Transverse colon (tissue), 4 donors: Measurements from ENCODE around the gene PKD2. TPM values are rescaled to one million over a fixed set of nuclear protein-coding genes. Genes with fewer than 3 reads are reported as not detected.

ENCODE experiments used
- DNase-seq: peaks from one replicate; pipeline ENCODE4 v3.0.0-alpha.2; 2019
- H3K27ac ChIP-seq, 4 donors: fragments of 200-600 bp; sonication (generic); 2 replicates each; pipeline ENCODE4 v1.5.1; 2016 to 2018; ENCODE audit warnings: inconsistent platforms in 4 of 4
- H3K27me3 ChIP-seq: fragments of 200-600 bp; sonication (generic); 2 replicates; pipeline ENCODE4 v1.5.1; 2017; ENCODE audit warnings: inconsistent platforms
- H3K36me3 ChIP-seq, 4 donors: fragments of 200-600 bp; sonication (generic); 2 replicates each; pipeline ENCODE4 v1.5.1; 2017 to 2019; ENCODE audit warnings: inconsistent platforms in 4 of 4
- H3K4me1 ChIP-seq, 4 donors: fragments of 200-600 bp; sonication (generic); 2 replicates each; pipeline ENCODE4 v1.5.1; 2017 to 2020; ENCODE audit warnings: inconsistent platforms in 4 of 4
- H3K4me3 ChIP-seq, 4 donors: fragments of 200-600 bp; sonication (generic); 1 replicate in 1 of 4; 2 replicates in 3 of 4; pipeline versions ENCODE4 v1.5.1 to v1.6.1; 2017 to 2019; ENCODE audit warnings: inconsistent platforms in 4 of 4
- H3K9me3 ChIP-seq, 2 donors: fragments of 200-600 bp; sonication (generic); 2 replicates each; pipeline ENCODE4 v1.5.1; 2017 to 2019; ENCODE audit warnings: inconsistent platforms in 2 of 2
- CTCF ChIP-seq, 5 experiments: fragments of 200-600 bp in 3 of 5; fragments of 450-650 bp in 2 of 5; sonication (generic) in 3 of 5; IDR thresholded peaks; 1 replicate in 2 of 5; 2 replicates in 3 of 5; pipeline ENCODE4 v1.5.1; 2016 to 2017; ENCODE audit warnings: antibody characterized with exemption in 5 of 5, inconsistent platforms in 3 of 5, mild to moderate bottlenecking in 2 of 5, moderate library complexity in 1 of 5
- EP300 ChIP-seq: sonication (generic); formaldehyde crosslinking; IDR thresholded peaks from one replicate; pipeline ENCODE4 v1.6.1; 2017; ENCODE audit warnings: antibody characterized with exemption, low read depth
- POLR2A ChIP-seq: fragments of 450-650 bp; IDR thresholded peaks from one replicate; pipeline ENCODE4 v1.6.1; 2016; ENCODE audit warnings: antibody characterized with exemption, mild to moderate bottlenecking, moderate library complexity
- POLR2AphosphoS5 ChIP-seq, 3 donors: sonication (generic); formaldehyde crosslinking; IDR thresholded peaks; one replicate each; pipeline ENCODE4 v1.6.1; 2016; ENCODE audit warnings: antibody characterized with exemption in 3 of 3
- WGBS, 2 donors: methylation state at CpG; one replicate each; pipeline ENCODE4 v1.1.5; 2018; ENCODE audit warnings: low coverage in 1 of 2; 5-methylcytosine and 5-hydroxymethylcytosine counted together
- in situ Hi-C, 4 donors: fragments of 200-750 bp; cut with MboI; loops; one replicate each; pipeline versions ENCODE4 v1.15.0 to v1.15.1; 2017; ENCODE audit warnings: low sequenced_read_pairs in 3 of 4, low pct_ligation_motif_present in 1 of 4, low pct_unique_long_range_greater_than_20kb in 1 of 4
- intact Hi-C: fragments of 100-400 bp; cut with DNase I; formaldehyde crosslinking; loops from one replicate; pipeline ENCODE4 v1.15.1; 2023; ENCODE audit warnings: low total_unique reads
- total RNA-seq, 4 donors: library from RNA; depleted of rRNA; stranded (reverse); fragments of >200 nt; gene quantifications; one replicate each; pipeline ENCODE4 v1.1.0, GENCODE V29; 2016

PKD2 gene
- total RNA-seq, 4 donors from 2014 or later = 15.7 to 48.0 (median 21.5) TPM

GRCh38 chr4:88075336-88075735 lies 67.9 kb downstream of the PKD2 start:
- TF ChIP-seq POLR2AphosphoS5 (IDR thresholded peaks at IDR 0.05) (no peak), POLR2A (no peak), EP300 (no peak), CTCF (IDR thresholded peaks at IDR 0.05) (no peak)
- peaks cover 0 to 5% of the 10 kb centered on the region in 2 donors for H3K9me3 ChIP-seq
- DNase-seq = no peak
- no peaks in the 10 kb centered on the region for H3K27me3 ChIP-seq
- H3K4me1 ChIP-seq = no peaks in the 10 kb centered on the region
- H3K36me3 ChIP-seq = peaks cover 0 to 48% (median 5%) of the 10 kb centered on the region in 4 donors
- in situ Hi-C loops = no loop called here
- intact Hi-C loops = no loop called here
- 97% methylated on average over 8 to 9 of the region's 9 CpGs for WGBS, 2 donors
- H3K4me3 ChIP-seq = no peak overlapping the region
- H3K27ac ChIP-seq = no peak overlapping the region

GRCh38 chr4:88077911-88078524 lies 70.6 kb downstream of the PKD2 start:
- DNase-seq = no peak
- Histone ChIP-seq H3K4me3 (no peak overlapping the region), H3K27me3 (no peaks in the 10 kb centered on the region), H3K27ac (no peak overlapping the region), H3K36me3 (peaks cover 0 to 22% (median 1%) of the 10 kb centered on the region in 4 donors), H3K4me1 (no peaks in the 10 kb centered on the region), H3K9me3 (no peaks in the 10 kb centered on the region)
- TF ChIP-seq POLR2A (no peak), POLR2AphosphoS5 (IDR thresholded peaks at IDR 0.05) (no peak), EP300 (no peak), CTCF (IDR thresholded peaks at IDR 0.05) (no peak)
- intact Hi-C loops (no loop called here), in situ Hi-C loops (no loop called here)
- 58 to 81% methylated on average over 4 to 7 of the region's 7 CpGs for WGBS, 2 donors

- 87 to 99% methylated on average over 2 of the region's 2 CpGs for whole genome bisulfite sequencing, 2 donors
- Histone ChIP-seq H3K9me3 (no peaks in the 10 kb centered on the region), H3K27ac (no peak overlapping the region), H3K27me3 (no peaks in the 10 kb centered on the region), H3K4me1 (no peaks in the 10 kb centered on the region), H3K36me3 (peaks cover 0 to 22% (median 1%) of the 10 kb centered on the region in 4 donors), H3K4me3 (no peak overlapping the region)
- intact Hi-C loops (no loop called here), in situ Hi-C loops (no loop called here)
- no peak for TF ChIP-seq POLR2AphosphoS5 (IDR thresholded peaks at IDR 0.05)
- no peak for DNase-seq
Observed at GRCh38 chr4:88078579-88078978, 71.1 kb downstream of the PKD2 start.

- in situ Hi-C loops = no loop called here
Observed at GRCh38 chr4:88080626-88081025, 73.2 kb downstream of the PKD2 start.

More at GRCh38 chr4:88080626-88081025, 73.2 kb downstream of the PKD2 start:
- no peak overlapping the region for H3K4me3 ChIP-seq
- no peak for DNase-seq
- H3K27ac ChIP-seq = no peak overlapping the region
- H3K36me3 ChIP-seq = peaks cover 0 to 14% (median 0%) of the 10 kb centered on the region in 4 donors
- no peaks in the 10 kb centered on the region for H3K4me1 ChIP-seq
- H3K9me3 ChIP-seq = no peaks in the 10 kb centered on the region
- TF ChIP-seq POLR2AphosphoS5 (IDR thresholded peaks at IDR 0.05) = no peak
- TF ChIP-seq CTCF (IDR thresholded peaks at IDR 0.05) = no peak
- TF ChIP-seq EP300 = no peak
- no peak for TF ChIP-seq POLR2A
- intact Hi-C loops = no loop called here
- 97% methylated on average over 1 of the region's 1 CpG; no CpG with 5 or more reads in 1 of the 2 donors for WGBS, 2 donors
- H3K27me3 ChIP-seq = no peaks in the 10 kb centered on the region
